ENCODE results near the gene CYP2A7. TPM values are rescaled to one million over a fixed set of nuclear protein-coding genes. Genes with fewer than 3 reads are reported as not detected.
"Not testable (repeated sequence)": the region's sequence is repeated elsewhere in the genome, so short reads cannot be mapped to it uniquely, and the experiment has no call there.

CYP2A7 gene
- total RNA-seq, 1 donor: not detected

DNA sequence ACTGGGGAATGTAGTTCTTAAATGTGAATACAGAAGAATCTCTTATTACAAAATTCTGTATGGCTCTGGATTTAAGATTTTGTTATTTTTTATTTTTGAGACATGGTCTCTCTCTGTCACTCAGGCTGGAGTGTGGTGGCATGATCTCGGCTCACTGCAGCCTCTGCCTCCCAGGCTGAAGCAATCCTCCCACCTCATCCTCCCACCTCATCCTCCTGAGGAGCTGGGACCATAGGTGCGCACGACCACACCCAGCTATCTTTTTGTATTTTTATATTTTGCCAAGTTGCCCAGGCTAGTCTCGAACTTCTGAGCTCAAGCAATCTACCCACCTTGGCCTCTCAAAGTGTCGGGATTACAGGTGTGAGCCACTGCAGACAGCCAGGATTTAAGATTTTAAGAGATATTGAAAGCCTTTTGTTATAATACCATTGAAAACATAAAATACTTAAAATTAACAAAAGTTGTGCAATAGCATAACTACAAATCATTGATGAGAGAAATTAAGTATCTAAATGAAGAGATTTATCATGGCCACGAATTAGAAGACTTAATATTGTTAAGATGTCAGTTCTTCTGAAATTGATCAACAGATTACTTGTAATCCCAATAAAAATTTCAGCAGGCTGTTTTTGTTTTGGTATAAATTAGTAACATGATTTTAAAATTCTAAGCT lies 45.1 kb downstream of the CYP2A7 start:
- DNase-seq (ENCODE audit: low read depth): no peak
- no peak for TF ChIP-seq CTCF (IDR thresholded peaks at IDR 0.05; ENCODE audit: insufficient read depth, low read depth, low read length)
- no peak overlapping the region for H3K4me3 ChIP-seq (ENCODE audit: low read depth, low read length)

DNA sequence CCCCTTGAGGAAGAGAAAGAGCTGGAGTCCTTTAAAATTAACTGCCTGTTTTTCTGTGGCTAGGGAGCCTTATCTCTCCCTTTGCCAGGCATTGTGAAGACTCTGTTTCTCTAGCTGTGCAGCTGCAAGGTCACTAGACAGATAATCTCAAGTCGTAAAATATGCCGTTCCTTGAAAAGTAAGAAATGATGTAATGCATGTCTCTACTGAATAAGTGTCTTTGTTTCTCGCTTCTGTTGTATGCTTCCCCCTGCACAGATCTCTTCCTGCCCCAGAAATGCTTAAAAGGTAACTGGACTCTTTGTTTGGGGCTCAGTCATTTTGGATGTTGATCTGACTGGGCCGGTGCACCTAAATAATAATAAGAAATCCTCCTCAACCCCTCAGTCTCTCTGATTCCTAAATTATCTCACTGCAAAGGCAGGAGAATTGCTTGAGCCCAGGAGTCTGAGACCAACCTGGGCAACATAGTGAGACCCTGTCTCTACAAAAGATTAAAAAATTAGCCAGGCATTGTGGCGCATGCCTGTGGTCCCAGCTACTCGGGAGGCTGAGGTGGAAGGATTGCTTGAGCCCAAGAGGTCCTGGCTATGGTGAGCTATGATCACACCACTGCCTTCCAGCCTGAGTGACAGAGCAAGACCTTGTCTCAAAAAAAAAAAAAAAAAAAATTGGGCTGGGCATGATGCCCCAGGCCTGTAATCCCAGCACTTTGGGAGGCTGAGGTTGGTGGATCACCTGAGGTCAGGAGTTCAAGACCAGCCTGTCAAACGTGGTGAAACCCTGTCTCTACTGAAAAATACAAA lies 48.1 kb downstream of the CYP2A7 start:
- peak; percentile 73 for DNase-seq (ENCODE audit: low read depth)
- not testable (repeated sequence) for H3K4me3 ChIP-seq (ENCODE audit: low read depth, low read length)

- not testable (repeated sequence) for DNase-seq (ENCODE audit: low read depth); H3K4me3 ChIP-seq (ENCODE audit: low read depth, low read length)
These were observed 49.6 kb downstream of the CYP2A7 start for GRCh38 chr19:40832431-40832790.

GRCh38 chr19:40831502-40832430 lies 50.3 kb downstream of the CYP2A7 start:
- DNase-seq (ENCODE audit: low read depth): peak; percentile 100

GRCh38 chr19:40830741-40831140 lies 51.3 kb downstream of the CYP2A7 start:
- not testable (repeated sequence) for H3K4me3 ChIP-seq (ENCODE audit: low read depth, low read length); DNase-seq (ENCODE audit: low read depth)

More at GRCh38 chr19:40831502-40832430, 50.3 kb downstream of the CYP2A7 start:
- H3K4me3 ChIP-seq (ENCODE audit: low read depth, low read length): no peak overlapping the region
- no peak for TF ChIP-seq CTCF (IDR thresholded peaks at IDR 0.05; ENCODE audit: insufficient read depth, low read depth, low read length)

DNA sequence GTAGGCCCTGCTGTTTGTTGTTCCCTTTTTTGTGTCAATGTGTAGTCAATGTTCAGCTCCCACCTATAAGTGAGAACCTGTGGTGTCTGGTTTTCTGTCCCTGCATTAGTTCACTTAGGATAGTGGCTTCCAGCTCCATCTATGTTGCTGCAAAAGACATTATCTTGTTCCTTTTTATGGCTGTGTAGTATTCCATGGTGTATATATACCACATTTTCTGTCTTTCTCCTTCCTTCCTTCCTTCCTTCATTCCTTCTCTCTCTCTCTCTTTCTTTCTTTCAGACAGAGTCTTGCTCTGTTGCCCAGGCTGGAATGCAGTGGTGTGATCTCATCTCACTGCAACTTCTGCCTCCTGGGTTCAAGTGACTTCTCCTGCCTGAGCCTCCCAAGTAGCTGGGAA lies 52.8 kb downstream of the CYP2A7 start:
- no peak for TF ChIP-seq CTCF (IDR thresholded peaks at IDR 0.05; ENCODE audit: insufficient read depth, low read depth, low read length)
- no peak overlapping the region for H3K4me3 ChIP-seq (ENCODE audit: low read depth, low read length)
- no peak for DNase-seq (ENCODE audit: low read depth)

- DNase-seq (ENCODE audit: low read depth): no peak
- no peak for TF ChIP-seq CTCF (IDR thresholded peaks at IDR 0.05; ENCODE audit: insufficient read depth, low read depth, low read length)
- H3K4me3 ChIP-seq (ENCODE audit: low read depth, low read length): no peak overlapping the region
These were observed 54.4 kb downstream of the CYP2A7 start for GRCh38 chr19:40827386-40828247.

- not testable (repeated sequence) for H3K4me3 ChIP-seq (ENCODE audit: low read depth, low read length); DNase-seq (ENCODE audit: low read depth)
These were observed 55.2 kb downstream of the CYP2A7 start for GRCh38 chr19:40826699-40827385.

GRCh38 chr19:40826312-40826698 lies 55.7 kb downstream of the CYP2A7 start:
- DNase-seq (ENCODE audit: low read depth); H3K4me3 ChIP-seq (ENCODE audit: low read depth, low read length): not testable (repeated sequence)

GRCh38 chr19:40825460-40826095 lies 56.5 kb downstream of the CYP2A7 start:
- H3K4me3 ChIP-seq (ENCODE audit: low read depth, low read length): not testable (repeated sequence)

More at GRCh38 chr19:40825460-40826095, 56.5 kb downstream of the CYP2A7 start:
- not testable (repeated sequence) for DNase-seq (ENCODE audit: low read depth)

Data from fibroblast of villous mesenchyme (primary cell).